COLO668 (cell line): ENCODE measurements around the gene ARL5A.

Experiments used
- DNase-seq: peaks from one replicate; lab custom pipeline; 2025; ENCODE audit not compliant: unreplicated experiment; lab: John Stamatoyannopoulos, UW

ARL5A gene

GRCh38 chr2:151840216-151841046, 12.2 kb upstream of the ARL5A start:
- DNase-seq, result no peak

GRCh38 chr2:151837926-151838325, 9.7 kb upstream of the ARL5A start:
- no peak for DNase-seq

- DNase-seq, result no peak
Measured at GRCh38 chr2:151833984-151834383, 5.8 kb upstream of the ARL5A start.

GRCh38 chr2:151830961-151831360, 2.7 kb upstream of the ARL5A start:
- DNase-seq, result no peak

GRCh38 chr2:151828890-151829324, 686 bp upstream of the ARL5A start:
- DNase-seq, result no peak

- DNase-seq, result peak; percentile 21
Measured at GRCh38 chr2:151827564-151828142, 568 bp downstream of the ARL5A start.

- no peak for DNase-seq
Measured at GRCh38 chr2:151826737-151827157, 1.5 kb downstream of the ARL5A start.

- no peak for DNase-seq
Measured at GRCh38 chr2:151824886-151825285, 3.3 kb downstream of the ARL5A start.

- no peak for DNase-seq
Measured at GRCh38 chr2:151823651-151824050, 4.6 kb downstream of the ARL5A start.

- no peak for DNase-seq
Measured at GRCh38 chr2:151819920-151820319, 8.3 kb downstream of the ARL5A start.

GRCh38 chr2:151817929-151818328, 10.3 kb downstream of the ARL5A start:
- DNase-seq, result no peak

- DNase-seq, result no peak
Measured at GRCh38 chr2:151816843-151817242, 11.4 kb downstream of the ARL5A start.

- no peak for DNase-seq
Measured at GRCh38 chr2:151815821-151816489, 12.3 kb downstream of the ARL5A start.

GRCh38 chr2:151810489-151810888, 17.7 kb downstream of the ARL5A start:
- DNase-seq, result no peak

- no peak for DNase-seq
Measured at GRCh38 chr2:151809073-151809383, 19.2 kb downstream of the ARL5A start.

GRCh38 chr2:151808258-151809072, 19.8 kb downstream of the ARL5A start:
- no peak for DNase-seq

- DNase-seq, result no peak
Measured at GRCh38 chr2:151805961-151806360, 22.3 kb downstream of the ARL5A start.

GRCh38 chr2:151805343-151805742, 22.9 kb downstream of the ARL5A start:
- no peak for DNase-seq

- DNase-seq, result no peak
Measured at GRCh38 chr2:151803811-151804210, 24.4 kb downstream of the ARL5A start.

GRCh38 chr2:151802315-151802714, 25.9 kb downstream of the ARL5A start:
- DNase-seq, result no peak

- no peak for DNase-seq
Measured at GRCh38 chr2:151799886-151800292, 28.3 kb downstream of the ARL5A start.
